Measurements from ENCODE around the gene CANX.

The CANX gene

DNA sequence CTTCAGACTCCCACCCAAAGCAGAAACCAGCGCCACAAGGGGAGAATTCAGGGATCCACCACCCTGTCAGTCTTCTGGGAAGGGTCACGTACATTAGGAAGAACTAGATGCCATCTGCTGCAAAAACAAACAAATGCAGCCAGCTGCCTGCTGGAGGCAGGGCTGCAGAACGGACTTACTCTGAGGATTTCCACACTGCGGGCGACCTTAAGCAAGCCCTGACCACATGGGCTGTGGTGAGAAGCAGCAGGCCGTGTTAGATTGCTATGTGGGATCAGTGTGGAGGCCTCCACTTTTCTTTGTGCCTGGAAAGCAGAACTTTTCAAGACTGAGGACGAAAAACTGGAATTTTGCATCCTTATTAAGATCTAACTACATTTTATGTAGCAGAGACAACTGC, 81.6 kb downstream of the CANX start:
- no peak for TF ChIP-seq CTCF (conservative IDR thresholded peaks at IDR 0.05; ENCODE audit: low read depth)
- ChIA-PET CTCF (interaction anchor here (1.0 to 1.4 kb wide), 3 partner anchors 9 to 18 kb away, joined by 3 to 9 read pairs (median 6); no protein-coding TSS in a partner anchor), POLR2A (ENCODE audit: low non-redundant PET) (no interaction called here)
- 0 out of 2 replicates have a peak overlapping the region, but pooled peaks have one; percentile 3 for H3K27ac ChIP-seq
- DNase-seq (ENCODE audit: low spot score) = no peak
